ENCODE measurements around the gene KRTAP22-1.

The KRTAP22-1 gene

GRCh38 chr21:30625449-30626165 lies 24.7 kb downstream of the KRTAP22-1 start:
- DNase-seq (ENCODE audit: low read depth) = no peak

GRCh38 chr21:30628109-30628508 lies 27.2 kb downstream of the KRTAP22-1 start:
- DNase-seq (ENCODE audit: low read depth) = no peak

- DNase-seq (ENCODE audit: low read depth) = no peak
Observed at GRCh38 chr21:30629200-30629599, 28.3 kb downstream of the KRTAP22-1 start.

- DNase-seq (ENCODE audit: low read depth) = no peak
Observed at GRCh38 chr21:30634906-30635305, 34.0 kb downstream of the KRTAP22-1 start, which contains the start of gene KRTAP20-2. TSS of gene KRTAP20-2 (plus strand) at chr21:30635206. CDS start at chr21:30635264, 58 bp downstream.

- no peak for DNase-seq (ENCODE audit: low read depth)
Observed at GRCh38 chr21:30638686-30639085, 37.8 kb downstream of the KRTAP22-1 start.

GRCh38 chr21:30642564-30642963 lies 41.7 kb downstream of the KRTAP22-1 start, which contains the start of gene KRTAP20-3:
TSS of gene KRTAP20-3 (plus strand) at chr21:30642864.
- DNase-seq (ENCODE audit: low read depth) = no peak

GRCh38 chr21:30646904-30647414 lies 46.1 kb downstream of the KRTAP22-1 start:
- DNase-seq (ENCODE audit: low read depth) = no peak

Data from GM04503 (cell line).